HEK293T (cell line): ENCODE data around the gene NRP2.

ENCODE experiments used
- CTCF ChIA-PET: fragments of 350-600 bp; formaldehyde crosslinking; extraction: SDS; loops from one replicate; lab custom pipeline; 2021; ENCODE audit warnings: antibody characterized with exemption, inconsistent platforms; lab: Yijun Ruan, JAX
- POLR2A ChIA-PET: fragments of 350-600 bp; formaldehyde crosslinking; extraction: SDS; loops from one replicate; lab custom pipeline; 2020; ENCODE audit warnings: antibody characterized with exemption, inconsistent platforms; lab: Yijun Ruan, JAX
- DNase-seq: peaks from one replicate; pipeline ENCODE4 v3.0.0; 2012; ENCODE audit warnings: mixed read lengths; ENCODE audit errors: extremely low spot score
- ARNT ChIP-seq: fragments of 450-650 bp; IDR thresholded peaks from 2 replicates; pipeline ENCODE4 v1.6.1; 2017; ENCODE audit warnings: mild to moderate bottlenecking
- BHLHE40 ChIP-seq: fragments of 450-650 bp; IDR thresholded peaks from 2 replicates; pipeline ENCODE4 v1.6.1; 2016; ENCODE audit warnings: mild to moderate bottlenecking, moderate library complexity, borderline replicate concordance
- CTBP1 ChIP-seq: fragments of 450-650 bp; IDR thresholded peaks from 2 replicates; pipeline ENCODE4 v1.6.1; 2016; ENCODE audit warnings: borderline replicate concordance
- ELF4 ChIP-seq: fragments of 450-650 bp; IDR thresholded peaks from 2 replicates; pipeline ENCODE4 v1.6.1; 2017; ENCODE audit warnings: antibody characterized with exemption
- FOXA1 ChIP-seq: fragments of 450-650 bp; IDR thresholded peaks from 2 replicates; pipeline ENCODE4 v1.6.1; 2016; ENCODE audit warnings: mild to moderate bottlenecking
- FOXK2 ChIP-seq: fragments of 450-650 bp; IDR thresholded peaks from 2 replicates; pipeline ENCODE4 v1.6.1; 2016; ENCODE audit warnings: mild to moderate bottlenecking
- FOXM1 ChIP-seq: fragments of 450-650 bp; IDR thresholded peaks from 2 replicates; pipeline ENCODE4 v1.6.1; 2017; ENCODE audit warnings: mild to moderate bottlenecking, borderline replicate concordance
- HDGF ChIP-seq: fragments of 450-650 bp; IDR thresholded peaks from 2 replicates; pipeline ENCODE4 v1.6.1; 2017; ENCODE audit warnings: antibody characterized with exemption, borderline replicate concordance
- L3MBTL2 ChIP-seq: fragments of 450-650 bp; conservative IDR thresholded peaks from 2 replicates; pipeline ENCODE4 v1.6.1; 2016; ENCODE audit warnings: mild to moderate bottlenecking
- LEF1 ChIP-seq: fragments of 450-650 bp; IDR thresholded peaks from 2 replicates; pipeline ENCODE4 v1.6.1; 2017; ENCODE audit warnings: mild to moderate bottlenecking, borderline replicate concordance
- NFRKB ChIP-seq: fragments of 450-650 bp; IDR thresholded peaks from 2 replicates; pipeline ENCODE4 v1.6.1; 2016; ENCODE audit warnings: mild to moderate bottlenecking, moderate library complexity
- PKNOX1 ChIP-seq: fragments of 450-650 bp; IDR thresholded peaks from 2 replicates; pipeline ENCODE4 v1.6.1; 2016
- SP1 ChIP-seq: fragments of 450-650 bp; IDR thresholded peaks from 2 replicates; pipeline ENCODE4 v1.6.1; 2017
- SUZ12 ChIP-seq: fragments of 450-650 bp; IDR thresholded peaks from 2 replicates; pipeline ENCODE4 v1.6.1; 2016; ENCODE audit warnings: mild to moderate bottlenecking
- TARDBP ChIP-seq: fragments of 450-650 bp; IDR thresholded peaks from 2 replicates; pipeline ENCODE4 v1.6.1; 2016
- ZNF384 ChIP-seq: fragments of 450-650 bp; IDR thresholded peaks from 2 replicates; pipeline ENCODE4 v1.6.1; 2016

The NRP2 gene

DNA sequence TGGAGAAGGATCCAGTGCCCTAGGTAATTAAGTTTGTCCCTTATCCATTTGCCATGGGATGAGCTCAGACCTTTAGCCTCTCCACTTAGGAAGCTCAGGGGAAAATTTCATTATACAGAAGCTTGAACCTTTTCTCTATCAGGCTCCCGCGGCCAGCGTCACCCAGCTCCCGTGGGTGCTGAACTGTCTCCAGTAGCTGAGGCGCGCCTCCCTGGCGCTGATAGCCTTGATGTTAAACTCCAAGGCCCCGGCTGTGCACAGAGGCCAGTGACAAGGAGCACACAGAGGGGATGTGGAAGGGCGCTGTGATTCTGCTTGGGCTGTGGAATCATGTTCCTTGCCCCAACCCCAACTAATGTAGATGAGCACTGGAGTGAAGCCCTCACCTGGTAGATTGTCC is 50.8 kb downstream of the NRP2 start:
- TF ChIP-seq SP1 (no peak), TARDBP (no peak), SUZ12 (no peak), CTBP1 (no peak), ARNT (no peak), ZNF384 (no peak), L3MBTL2 (no peak), PKNOX1 (no peak), FOXM1 (no peak), ELF4 (no peak), LEF1 (no peak), FOXK2 (no peak), HDGF (no peak), NFRKB (no peak), BHLHE40 (no peak), FOXA1 (no peak)
- ChIA-PET CTCF (no interaction called here), POLR2A (no interaction called here)
- DNase-seq: no peak

DNA sequence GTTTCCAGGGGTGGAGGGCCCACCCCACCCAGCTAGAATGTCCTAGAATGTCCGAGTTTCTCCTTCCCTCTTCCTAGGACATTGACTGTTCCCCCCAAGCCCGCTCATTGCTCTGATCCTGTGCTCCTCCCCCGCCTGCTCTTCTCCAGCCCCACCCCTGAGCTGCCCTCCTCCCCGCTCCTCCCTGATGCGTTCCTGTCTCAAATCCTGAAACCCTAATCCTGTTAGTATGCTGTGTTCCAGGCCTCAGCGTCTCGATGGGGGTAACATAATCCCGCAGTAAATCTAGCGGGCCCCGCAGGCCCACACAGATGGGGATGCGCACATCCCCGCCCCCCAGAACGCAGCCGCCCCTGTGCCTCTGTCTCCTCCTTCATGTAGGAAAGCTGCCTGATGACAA is 51.3 kb downstream of the NRP2 start:
- POLR2A ChIA-PET: no interaction called here
- CTCF ChIA-PET: interaction anchor here (0.8 kb wide), 1 partner anchor 40 kb away, joined by 3 read pairs; no protein-coding TSS in a partner anchor

GRCh38 chr2:205734436-205735037 is 52.2 kb downstream of the NRP2 start:
- DNase-seq: no peak
- ChIA-PET POLR2A (no interaction called here), CTCF (interaction anchor here (0.6 to 0.8 kb wide), 2 partner anchors 40 to 825 kb away, joined by 3 read pairs; no protein-coding TSS in a partner anchor)
- TF ChIP-seq LEF1 (no peak), BHLHE40 (no peak), FOXA1 (no peak)

More for the DNA sequence above, 51.3 kb downstream of the NRP2 start:
- DNase-seq: no peak
- TF ChIP-seq SP1 (no peak), TARDBP (no peak), LEF1 (no peak), ARNT (no peak), NFRKB (no peak), HDGF (no peak), BHLHE40 (no peak), ZNF384 (no peak), PKNOX1 (no peak), FOXM1 (no peak), FOXA1 (no peak), ELF4 (no peak), CTBP1 (no peak), L3MBTL2 (no peak)

GRCh38 chr2:205738117-205738968 is 56.0 kb downstream of the NRP2 start:
- CTCF ChIA-PET: interaction anchor here (0.6 kb wide), 1 partner anchor 17 kb away, joined by 3 read pairs; no protein-coding TSS in a partner anchor
- TF ChIP-seq NFRKB: no peak
- no peak for TF ChIP-seq SUZ12
- TF ChIP-seq ELF4: no peak
- TF ChIP-seq FOXM1: no peak
- TF ChIP-seq CTBP1: no peak
- no peak for TF ChIP-seq HDGF
- no peak for TF ChIP-seq ZNF384
- no peak for TF ChIP-seq ARNT
- TF ChIP-seq TARDBP: no peak
- no peak for TF ChIP-seq LEF1
- TF ChIP-seq L3MBTL2: no peak
- no peak for TF ChIP-seq PKNOX1
- TF ChIP-seq FOXK2: no peak
- TF ChIP-seq BHLHE40: no peak
- TF ChIP-seq SP1: no peak
- TF ChIP-seq FOXA1: no peak
- DNase-seq: no peak
- POLR2A ChIA-PET: no interaction called here

DNA sequence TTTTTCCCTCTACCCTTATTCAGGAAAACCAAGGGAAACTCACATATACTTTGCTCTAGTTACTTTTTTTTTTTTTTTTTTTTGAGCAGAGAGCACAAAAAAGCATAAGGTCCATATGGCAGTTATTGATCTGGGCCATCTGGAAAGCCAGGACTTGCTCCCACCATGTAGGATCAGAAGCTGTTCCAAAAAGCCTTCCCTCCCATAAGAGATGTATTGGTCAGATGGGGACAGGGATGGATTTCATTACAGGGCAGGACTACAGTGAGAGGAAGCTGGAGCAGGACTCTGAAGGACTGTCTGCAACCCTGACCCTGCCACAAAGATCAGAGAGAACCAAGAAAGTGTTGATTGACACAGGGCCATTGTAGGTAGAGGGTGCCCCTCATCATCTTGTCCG is 57.3 kb downstream of the NRP2 start:
- no peak for TF ChIP-seq ELF4
- no peak for TF ChIP-seq HDGF
- no peak for TF ChIP-seq BHLHE40
- TF ChIP-seq CTBP1: no peak
- no peak for TF ChIP-seq FOXK2
- TF ChIP-seq ARNT: no peak
- TF ChIP-seq LEF1: no peak
- no peak for TF ChIP-seq PKNOX1
- TF ChIP-seq SUZ12: no peak
- no peak for TF ChIP-seq FOXM1
- TF ChIP-seq SP1: no peak
- no peak for TF ChIP-seq NFRKB
- no peak for TF ChIP-seq FOXA1
- no peak for TF ChIP-seq ZNF384
- no peak for TF ChIP-seq TARDBP
- no peak for TF ChIP-seq L3MBTL2
- DNase-seq: no peak
- POLR2A ChIA-PET: no interaction called here
- CTCF ChIA-PET: interaction anchor here (0.7 kb wide), 1 partner anchor 14 kb away, joined by 3 read pairs; no protein-coding TSS in a partner anchor
